Activated CD4-positive, alpha-beta memory T cell treated with anti-CD3 and anti-CD28 coated beads for 36 hours (primary cell): ENCODE data around the gene PLCL1. TPM values are rescaled to one million over a fixed set of nuclear protein-coding genes. Genes with fewer than 3 reads are reported as not detected.
"Not testable (repeated sequence)": the region's sequence is repeated elsewhere in the genome, so short reads cannot be mapped to it uniquely, and the experiment has no call there.

ENCODE experiments used
- CTCF ChIA-PET: fragments of 350-600 bp; sonication (Branson Sonifier 250); formaldehyde crosslinking; loops from one replicate; lab custom pipeline; 2021; ENCODE audit warnings: antibody characterized with exemption, inconsistent platforms; lab: Charles Lee
- POLR2A ChIA-PET: fragments of 350-600 bp; sonication (Branson Sonifier 250); formaldehyde crosslinking; loops from one replicate; lab custom pipeline; 2021; ENCODE audit warnings: antibody characterized with exemption; lab: Charles Lee
- DNase-seq: peaks from one replicate; pipeline ENCODE4 v3.0.0-alpha.2; 2020
- H3K27ac Mint-ChIP-seq: one replicate; pipeline ENCODE4 v1.8.0; 2021; ENCODE audit warnings: mixed read lengths
- H3K27me3 Mint-ChIP-seq: one replicate; pipeline ENCODE4 v1.8.0; 2021; ENCODE audit warnings: mixed read lengths
- H3K36me3 Mint-ChIP-seq: one replicate; pipeline ENCODE4 v1.8.0; 2021; ENCODE audit warnings: mixed read lengths
- H3K4me1 Mint-ChIP-seq: one replicate; pipeline ENCODE4 v1.8.0; 2021; ENCODE audit warnings: low read depth, mixed read lengths
- H3K4me3 Mint-ChIP-seq: one replicate; pipeline ENCODE4 v1.8.0; 2021; ENCODE audit warnings: mild to moderate bottlenecking, mixed read lengths
- H3K9me3 Mint-ChIP-seq: one replicate; pipeline ENCODE4 v1.8.0; 2021; ENCODE audit warnings: mixed read lengths
- intact Hi-C: fragments of 100-400 bp; cut with micrococcal nuclease; formaldehyde crosslinking; loops from one replicate; pipeline ENCODE4 v1.15.1; 2023
- total RNA-seq, 2 experiments: library from RNA; stranded (reverse); gene quantifications; one replicate each; pipeline ENCODE4 v1.2.3, GENCODE V29; 2021

The PLCL1 gene
- total RNA-seq, 2 experiments from 2014 or later, result 1.7 to 1.9 TPM

DNA sequence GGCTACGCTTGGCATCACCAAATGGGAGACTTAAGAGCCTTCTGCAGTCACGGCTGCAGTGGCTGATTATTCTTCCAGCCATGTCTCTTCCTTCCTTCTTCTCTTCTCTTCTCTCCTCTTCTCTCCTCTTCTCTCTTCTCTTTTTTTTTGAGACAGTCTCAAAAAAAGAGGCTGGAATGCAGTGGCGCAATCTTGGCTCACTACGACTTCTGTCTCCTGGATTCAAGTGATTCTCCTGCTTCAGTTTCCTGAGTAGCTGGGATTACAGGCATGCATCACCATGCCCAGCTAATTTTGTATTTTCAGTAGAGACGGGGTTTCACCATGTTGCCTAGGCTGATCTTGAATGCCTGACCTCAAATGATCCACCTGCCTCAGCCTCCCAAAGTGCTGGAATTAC is 225.2 kb downstream of the PLCL1 start:
- H3K9me3 Mint-ChIP-seq, POLR2A ChIA-PET, H3K4me3 Mint-ChIP-seq, H3K36me3 Mint-ChIP-seq, H3K27ac Mint-ChIP-seq, intact Hi-C loops, DNase-seq, H3K27me3 Mint-ChIP-seq: not testable (repeated sequence)
- peaks cover 11% of the 10 kb centered on the region for H3K4me1 Mint-ChIP-seq
- CTCF ChIA-PET, result interaction anchor here (1.5 kb wide), 1 partner anchor 184 kb away, joined by 4 read pairs; no protein-coding TSS in a partner anchor

DNA sequence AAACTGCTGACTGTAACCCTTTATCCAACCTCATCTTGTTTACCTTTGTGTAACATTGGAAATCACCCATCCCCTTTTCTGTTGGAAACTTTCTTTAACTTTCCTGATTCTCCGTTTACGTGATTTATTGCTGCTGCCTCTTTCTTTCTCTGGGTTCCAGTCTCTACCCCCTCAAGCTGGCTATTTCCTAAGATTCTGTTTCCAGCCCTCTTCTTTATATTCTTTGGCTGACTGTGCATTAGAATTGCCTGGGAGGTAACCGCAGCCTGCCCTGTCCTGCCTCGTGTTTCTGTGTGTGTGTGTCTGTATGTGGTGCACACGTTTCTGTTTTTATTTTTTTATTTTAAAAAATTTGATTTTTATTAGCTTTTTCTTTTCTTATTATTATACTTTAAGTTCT is 229.2 kb downstream of the PLCL1 start:
- DNase-seq, result no peak
- peaks cover 15% of the 10 kb centered on the region for H3K4me1 Mint-ChIP-seq
- H3K9me3 Mint-ChIP-seq, result no peaks in the 10 kb centered on the region
- intact Hi-C loops, result no loop called here
- H3K27me3 Mint-ChIP-seq, result no peaks in the 10 kb centered on the region
- POLR2A ChIA-PET, result no interaction called here
- CTCF ChIA-PET, result no interaction called here
- H3K4me3 Mint-ChIP-seq, result no peak overlapping the region
- no peaks in the 10 kb centered on the region for H3K36me3 Mint-ChIP-seq
- no peak overlapping the region for H3K27ac Mint-ChIP-seq

DNA sequence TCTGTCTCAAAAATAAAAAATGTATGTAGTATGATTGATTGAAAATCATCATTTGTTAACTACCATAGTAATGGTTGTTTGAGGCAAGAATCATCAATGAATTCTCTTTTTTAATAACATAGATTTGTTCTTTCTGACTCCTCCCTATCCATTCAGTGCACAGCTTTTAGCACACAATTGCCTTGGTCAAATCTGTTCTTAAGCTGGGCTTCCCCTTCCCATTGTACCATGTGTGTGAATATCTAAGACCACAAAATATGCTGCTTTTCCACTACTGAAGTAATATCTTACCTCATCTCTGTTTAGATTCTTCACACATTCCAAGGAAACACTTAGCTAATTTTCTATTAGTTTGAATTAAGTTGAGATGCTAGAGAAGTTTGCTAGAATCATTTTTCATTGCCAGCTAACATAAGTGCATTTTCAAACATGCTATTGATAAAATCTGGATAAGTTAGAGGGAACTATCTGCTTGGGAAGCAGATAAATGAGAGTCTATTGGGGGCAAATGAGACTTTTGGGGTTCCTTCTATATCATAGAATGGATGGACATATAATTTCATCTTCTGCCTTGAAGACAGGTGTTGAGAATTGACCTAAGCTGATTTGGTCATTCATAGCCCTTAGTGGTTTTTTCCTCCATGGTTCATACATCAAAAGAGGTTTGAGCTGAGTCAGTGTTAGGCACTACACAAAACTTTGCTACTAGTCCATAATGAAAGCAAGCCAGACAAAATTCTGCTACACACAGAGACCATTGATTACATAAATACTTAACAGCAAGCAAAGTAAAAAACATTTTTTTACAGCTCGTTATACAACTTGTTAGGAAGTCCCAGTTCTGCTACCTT is 231.9 kb downstream of the PLCL1 start:
- POLR2A ChIA-PET, result no interaction called here
- Mint-ChIP-seq H3K4me1 (peaks cover 19% of the 10 kb centered on the region), H3K9me3 (no peaks in the 10 kb centered on the region), H3K4me3 (no peak overlapping the region), H3K36me3 (peaks cover 3% of the 10 kb centered on the region), H3K27me3 (no peaks in the 10 kb centered on the region), H3K27ac (no peak overlapping the region)
- CTCF ChIA-PET, result interaction anchor here (0.6 to 1.5 kb wide), 2 partner anchors 19 to 250 kb away, joined by 3 read pairs; no protein-coding TSS in a partner anchor
- no peak for DNase-seq
- intact Hi-C loops, result no loop called here

DNA sequence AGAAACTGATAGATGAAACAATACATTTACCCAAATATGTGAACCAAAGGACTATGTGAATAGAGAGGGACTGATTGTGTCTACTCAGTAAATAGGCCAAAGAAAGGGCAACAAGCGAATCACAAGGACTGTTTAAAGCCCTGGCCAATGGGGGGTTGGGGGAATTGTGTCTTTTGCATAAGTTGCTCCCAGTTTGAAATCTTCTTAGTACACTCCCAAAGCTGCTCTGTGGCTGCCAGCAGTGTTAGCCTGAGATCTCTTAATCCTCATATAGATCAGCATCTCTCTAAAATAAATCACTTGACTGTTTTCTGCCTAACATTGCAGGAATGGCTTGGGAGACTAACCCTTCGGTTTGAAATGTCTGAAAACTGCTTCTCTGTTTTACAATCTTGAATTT is 236.4 kb downstream of the PLCL1 start:
- CTCF ChIA-PET, result interaction anchor here (0.7 kb wide), 1 partner anchor 228 kb away, joined by 4 read pairs; no protein-coding TSS in a partner anchor
- Mint-ChIP-seq H3K4me3 (no peak overlapping the region), H3K4me1 (peaks cover 30% of the 10 kb centered on the region), H3K27ac (no peak overlapping the region), H3K27me3 (no peaks in the 10 kb centered on the region), H3K9me3 (no peaks in the 10 kb centered on the region), H3K36me3 (peaks cover 3% of the 10 kb centered on the region)
- DNase-seq, result no peak
- intact Hi-C loops, result loop anchor here (5.0 kb wide), 1 partner anchor 89 kb away; no protein-coding TSS in a partner anchor
- POLR2A ChIA-PET, result no interaction called here

DNA sequence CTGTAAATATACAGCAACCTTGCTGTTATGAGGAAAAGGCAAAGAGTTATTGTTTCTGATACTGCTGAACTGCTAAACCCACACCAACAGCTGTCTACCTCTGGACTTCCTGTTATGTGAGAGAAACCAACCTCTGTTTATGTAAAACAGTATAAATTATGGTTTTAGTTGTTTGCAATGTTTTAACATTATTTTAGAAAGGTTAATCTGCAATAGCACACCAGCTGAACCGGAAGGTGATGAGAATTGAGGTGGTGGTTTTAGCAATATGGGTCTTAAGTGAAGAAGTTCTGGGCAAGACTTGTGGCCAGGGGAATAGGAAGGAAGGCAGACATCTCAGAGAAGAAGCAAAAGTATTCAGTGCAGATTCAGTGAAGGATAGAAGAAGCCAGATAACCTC is 237.8 kb downstream of the PLCL1 start:
- intact Hi-C loops, result loop anchor here (1.0 to 5.0 kb wide), 2 partner anchors 37 to 90 kb away; no protein-coding TSS in a partner anchor
- no peak overlapping the region for H3K27ac Mint-ChIP-seq
- no peaks in the 10 kb centered on the region for H3K9me3 Mint-ChIP-seq
- H3K4me1 Mint-ChIP-seq, result peaks cover 24% of the 10 kb centered on the region
- POLR2A ChIA-PET, result no interaction called here
- H3K27me3 Mint-ChIP-seq, result no peaks in the 10 kb centered on the region
- H3K36me3 Mint-ChIP-seq, result peaks cover 3% of the 10 kb centered on the region
- DNase-seq, result no peak
- no peak overlapping the region for H3K4me3 Mint-ChIP-seq
- CTCF ChIA-PET, result no interaction called here

DNA sequence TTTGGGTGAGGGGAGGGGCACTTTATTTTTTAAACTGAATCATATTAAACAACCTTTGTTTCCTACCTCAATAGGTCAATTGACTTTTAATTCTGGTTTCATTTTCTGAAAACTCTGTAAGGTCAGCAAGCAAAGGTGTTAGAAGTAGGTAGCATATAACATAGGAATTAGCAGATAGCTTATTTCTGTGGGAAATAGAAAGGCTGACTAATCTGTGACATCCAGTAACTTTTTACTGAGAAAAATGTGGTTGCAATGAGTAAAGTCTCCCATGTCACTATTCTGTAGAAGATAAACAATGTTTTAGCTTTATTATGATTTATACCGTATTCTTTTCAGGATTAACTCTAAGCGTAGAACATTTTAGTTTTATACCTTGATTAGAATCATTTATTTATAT is 240.4 kb downstream of the PLCL1 start:
- Mint-ChIP-seq H3K36me3 (peaks cover 2% of the 10 kb centered on the region), H3K27me3 (no peaks in the 10 kb centered on the region), H3K4me1 (peaks cover 23% of the 10 kb centered on the region), H3K9me3 (no peaks in the 10 kb centered on the region), H3K4me3 (no peak overlapping the region), H3K27ac (no peak overlapping the region)
- ChIA-PET POLR2A (no interaction called here), CTCF (interaction anchor here (0.8 to 1.0 kb wide), 2 partner anchors 9 to 83 kb away, joined by 3 read pairs; no protein-coding TSS in a partner anchor)
- DNase-seq, result no peak
- intact Hi-C loops, result loop anchor here (1.0 to 5.0 kb wide), 5 partner anchors 24 to 240 kb away; partner anchors contain the start of gene PLCL1

DNA sequence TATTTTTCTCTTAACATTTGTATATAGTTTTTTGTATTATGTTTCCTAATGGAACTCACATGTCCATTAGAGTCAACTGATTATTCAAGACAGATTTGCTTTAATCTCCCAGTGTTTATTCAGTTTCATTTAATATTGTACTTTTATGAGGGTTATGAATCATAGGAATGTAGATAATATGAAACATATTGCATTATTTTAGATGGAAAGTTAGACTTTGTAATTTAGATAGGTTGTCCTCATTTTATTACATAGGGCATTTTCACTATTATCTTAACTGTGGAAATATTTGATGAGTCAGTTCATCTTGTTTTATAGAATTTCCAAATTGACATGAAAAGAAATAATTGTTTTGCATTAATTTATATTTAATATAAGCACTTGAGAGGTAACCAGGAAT is 240.8 kb downstream of the PLCL1 start:
- intact Hi-C loops, result loop anchor here (2.0 kb wide), 2 partner anchors 24 to 240 kb away; partner anchors contain the start of gene PLCL1
- no peaks in the 10 kb centered on the region for H3K27me3 Mint-ChIP-seq
- H3K9me3 Mint-ChIP-seq, result no peaks in the 10 kb centered on the region
- ChIA-PET CTCF (interaction anchor here (0.8 to 1.0 kb wide), 2 partner anchors 8 to 82 kb away, joined by 3 read pairs; no protein-coding TSS in a partner anchor), POLR2A (no interaction called here)
- no peak overlapping the region for H3K27ac Mint-ChIP-seq
- H3K36me3 Mint-ChIP-seq, result no peaks in the 10 kb centered on the region
- no peak for DNase-seq
- no peak overlapping the region for H3K4me3 Mint-ChIP-seq
- H3K4me1 Mint-ChIP-seq, result peaks cover 18% of the 10 kb centered on the region

DNA sequence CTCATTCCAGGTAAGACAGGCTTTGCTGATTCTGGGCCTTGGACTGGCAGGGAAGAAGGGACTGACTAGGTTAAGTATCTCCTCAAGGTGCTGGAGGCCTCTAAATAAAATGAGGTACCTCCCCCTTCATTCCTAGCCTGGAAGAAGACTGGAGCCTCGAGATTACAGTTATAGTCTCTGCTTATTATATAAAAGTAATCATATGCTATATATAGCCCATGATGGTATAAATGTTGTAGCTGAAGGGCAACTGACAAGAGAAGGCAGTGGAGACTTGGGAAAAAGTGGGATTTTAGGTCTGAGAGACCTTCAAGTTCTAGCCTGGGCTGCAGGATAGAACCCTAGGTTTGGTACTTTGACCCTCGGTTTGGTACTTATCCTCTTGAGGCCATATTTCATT is 248.3 kb downstream of the PLCL1 start:
- CTCF ChIA-PET, result interaction anchor here (0.6 to 1.5 kb wide), 8 partner anchors 8 to 251 kb away, joined by 3 to 4 read pairs (median 3); partner anchors contain the start of gene PLCL1
- no peaks in the 10 kb centered on the region for H3K36me3 Mint-ChIP-seq
- POLR2A ChIA-PET, result interaction anchor here (0.8 kb wide), 1 partner anchor 12 kb away, joined by 3 read pairs; no protein-coding TSS in a partner anchor
- H3K4me1 Mint-ChIP-seq, result peaks cover 2% of the 10 kb centered on the region
- H3K9me3 Mint-ChIP-seq, result no peaks in the 10 kb centered on the region
- no peak overlapping the region for H3K27ac Mint-ChIP-seq
- H3K4me3 Mint-ChIP-seq, result no peak overlapping the region
- H3K27me3 Mint-ChIP-seq, result no peaks in the 10 kb centered on the region
- DNase-seq, result no peak
- intact Hi-C loops, result loop anchor here (5.0 kb wide), 1 partner anchor 75 kb away; no protein-coding TSS in a partner anchor

DNA sequence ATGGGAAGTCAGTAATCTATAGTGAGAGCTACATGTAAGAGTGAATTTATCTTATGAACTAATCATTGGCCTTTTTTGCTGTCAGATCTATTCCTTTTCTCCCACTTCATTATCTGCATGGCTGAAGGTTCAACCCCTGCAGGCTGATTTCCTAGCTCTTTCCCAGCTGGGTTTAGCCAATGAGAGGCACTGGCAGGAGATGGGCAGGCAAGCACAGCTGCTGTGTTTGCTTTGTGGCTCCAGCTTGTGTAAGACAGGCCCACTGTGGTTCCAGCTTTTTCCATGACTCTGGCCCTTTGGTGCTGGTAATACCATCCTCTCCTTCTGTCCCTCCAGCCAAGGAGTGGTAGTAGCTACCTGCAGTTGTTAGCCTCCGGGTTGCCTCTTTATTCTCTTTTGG is 248.8 kb downstream of the PLCL1 start:
- H3K9me3 Mint-ChIP-seq, result no peaks in the 10 kb centered on the region
- no peak overlapping the region for H3K27ac Mint-ChIP-seq
- ChIA-PET POLR2A (interaction anchor here (0.8 kb wide), 1 partner anchor 11 kb away, joined by 3 read pairs; no protein-coding TSS in a partner anchor), CTCF (interaction anchor here (0.7 to 2.4 kb wide), 10 partner anchors 8 to 251 kb away, joined by 3 to 9 read pairs (median 3); partner anchors contain the start of gene PLCL1)
- intact Hi-C loops, result loop anchor here (5.0 kb wide), 1 partner anchor 74 kb away; no protein-coding TSS in a partner anchor
- no peaks in the 10 kb centered on the region for H3K36me3 Mint-ChIP-seq
- no peak for DNase-seq
- no peak overlapping the region for H3K4me3 Mint-ChIP-seq
- H3K4me1 Mint-ChIP-seq, result peaks cover 2% of the 10 kb centered on the region
- no peaks in the 10 kb centered on the region for H3K27me3 Mint-ChIP-seq

DNA sequence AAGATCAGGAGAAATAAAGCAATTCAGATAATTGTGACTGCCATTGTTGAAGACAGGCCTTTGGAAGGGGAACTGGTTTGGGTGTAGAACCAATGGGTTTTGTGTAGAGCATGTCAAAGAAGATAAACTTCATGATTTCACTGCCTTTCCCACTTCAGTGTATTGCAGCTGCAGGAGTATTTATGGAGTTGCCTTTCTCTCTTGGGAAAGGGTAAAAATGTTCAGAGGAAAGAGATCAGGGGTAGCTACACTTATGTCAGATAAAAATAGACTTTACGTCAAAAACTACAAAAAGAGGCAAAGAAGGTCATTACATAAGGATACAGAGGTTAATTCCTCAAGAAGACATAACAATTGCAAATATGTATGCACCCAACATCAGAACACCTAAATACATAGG is 249.4 kb downstream of the PLCL1 start:
- no peaks in the 10 kb centered on the region for H3K9me3 Mint-ChIP-seq
- H3K4me3 Mint-ChIP-seq, result no peak overlapping the region
- CTCF ChIA-PET, result interaction anchor here (0.7 to 2.4 kb wide), 9 partner anchors 9 to 249 kb away, joined by 3 to 9 read pairs (median 3); partner anchors contain the start of gene PLCL1
- H3K27ac Mint-ChIP-seq, result no peak overlapping the region
- no peaks in the 10 kb centered on the region for H3K27me3 Mint-ChIP-seq
- DNase-seq, result no peak
- POLR2A ChIA-PET, result interaction anchor here (0.8 kb wide), 1 partner anchor 11 kb away, joined by 3 read pairs; no protein-coding TSS in a partner anchor
- no peaks in the 10 kb centered on the region for H3K36me3 Mint-ChIP-seq
- intact Hi-C loops, result loop anchor here (1.0 to 5.0 kb wide), 3 partner anchors 74 to 250 kb away; no protein-coding TSS in a partner anchor
- peaks cover 2% of the 10 kb centered on the region for H3K4me1 Mint-ChIP-seq

DNA sequence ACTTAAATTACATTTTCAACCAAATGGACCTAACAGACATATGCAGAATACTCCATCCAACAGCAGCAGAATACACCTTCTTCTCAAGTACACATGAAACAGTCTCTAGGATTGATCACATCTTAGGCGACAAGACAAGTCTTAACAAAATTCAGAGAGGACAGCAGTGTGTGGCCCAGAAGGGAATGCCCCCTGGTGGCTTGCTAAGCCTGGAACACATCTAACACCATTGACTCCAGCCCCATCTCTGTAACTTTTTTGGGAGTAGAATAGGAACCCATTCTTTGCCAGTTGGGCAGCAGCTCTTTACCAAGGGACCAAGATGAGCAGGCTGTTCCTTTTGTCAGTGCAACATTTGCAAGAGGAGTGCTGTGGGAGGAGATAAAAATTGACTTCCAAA is 249.9 kb downstream of the PLCL1 start:
- H3K4me3 Mint-ChIP-seq, result no peak overlapping the region
- CTCF ChIA-PET, result interaction anchor here (0.8 to 2.4 kb wide), 5 partner anchors 11 to 250 kb away, joined by 3 to 9 read pairs (median 3); partner anchors contain the start of gene PLCL1
- no peaks in the 10 kb centered on the region for H3K36me3 Mint-ChIP-seq
- intact Hi-C loops, result loop anchor here (1.0 to 5.0 kb wide), 3 partner anchors 73 to 251 kb away; no protein-coding TSS in a partner anchor
- H3K27ac Mint-ChIP-seq, result no peak overlapping the region
- DNase-seq, result peak; percentile 62
- POLR2A ChIA-PET, result no interaction called here
- no peaks in the 10 kb centered on the region for H3K9me3 Mint-ChIP-seq
- H3K27me3 Mint-ChIP-seq, result no peaks in the 10 kb centered on the region
- H3K4me1 Mint-ChIP-seq, result peaks cover 2% of the 10 kb centered on the region
